Muscle layer of duodenum (tissue), 2 donors: ENCODE data around the gene RB1.

ENCODE experiments used
- H3K27ac ChIP-seq: one replicate; pipeline ENCODE4 v1.7.0; 2013; ENCODE audit warnings: mild to moderate bottlenecking, low read length
- H3K27me3 ChIP-seq: one replicate; pipeline ENCODE4 v1.7.0; 2013; ENCODE audit warnings: low read depth, mild to moderate bottlenecking, control low read depth, low read length
- H3K36me3 ChIP-seq, 2 donors: one replicate each; pipeline ENCODE4 v1.7.0; 2013; ENCODE audit warnings: low read length in 2 of 2, control low read depth in 1 of 2, mild to moderate bottlenecking in 1 of 2; ENCODE audit not compliant: insufficient read depth in 2 of 2, control insufficient read depth in 1 of 2
- H3K4me1 ChIP-seq, 2 donors: one replicate each; pipeline ENCODE4 v1.7.0; 2013; ENCODE audit warnings: low read length in 2 of 2, mild to moderate bottlenecking in 2 of 2, control low read depth in 1 of 2, moderate library complexity in 1 of 2; ENCODE audit not compliant: insufficient read depth in 2 of 2, control insufficient read depth in 1 of 2
- H3K4me3 ChIP-seq, 2 donors: one replicate each; pipeline ENCODE4 v1.7.0; 2013; ENCODE audit warnings: low read length in 2 of 2, low read depth in 1 of 2, mild to moderate bottlenecking in 1 of 2
- H3K9me3 ChIP-seq, 2 donors: one replicate each; pipeline ENCODE4 v1.7.0; 2013; ENCODE audit warnings: low read length in 2 of 2, control low read depth in 1 of 2, mild to moderate bottlenecking in 1 of 2; ENCODE audit not compliant: control insufficient read depth in 1 of 2
- donor health status: healthy.

RB1 gene

GRCh38 chr13:48511621-48512230 is 208.2 kb downstream of the RB1 start:
- H3K27ac ChIP-seq = no peak overlapping the region
- no peaks in the 10 kb centered on the region for H3K9me3 ChIP-seq
- no peak overlapping the region for H3K4me3 ChIP-seq
- H3K27me3 ChIP-seq = no peaks in the 10 kb centered on the region
- H3K36me3 ChIP-seq = peaks cover 3 to 24% of the 10 kb centered on the region in 2 donors
- peaks cover 0 to 4% of the 10 kb centered on the region in 2 donors for H3K4me1 ChIP-seq

- peaks cover 0 to 4% of the 10 kb centered on the region in 2 donors for H3K4me1 ChIP-seq
- peaks cover 3 to 15% of the 10 kb centered on the region in 2 donors for H3K36me3 ChIP-seq
- H3K27ac ChIP-seq = no peak overlapping the region
- no peak overlapping the region for H3K4me3 ChIP-seq
- no peaks in the 10 kb centered on the region for H3K9me3 ChIP-seq
- H3K27me3 ChIP-seq = no peaks in the 10 kb centered on the region
These were observed 211.2 kb downstream of the RB1 start for GRCh38 chr13:48514793-48515192.

- Histone ChIP-seq H3K36me3 (peaks cover 0 to 12% of the 10 kb centered on the region in 2 donors), H3K9me3 (no peaks in the 10 kb centered on the region), H3K27me3 (no peaks in the 10 kb centered on the region), H3K27ac (no peak overlapping the region), H3K4me1 (peaks cover 0 to 4% of the 10 kb centered on the region in 2 donors), H3K4me3 (no peak overlapping the region)
These were observed 212.2 kb downstream of the RB1 start for GRCh38 chr13:48515732-48516131.

GRCh38 chr13:48518083-48518482 is 214.5 kb downstream of the RB1 start:
- peaks cover 0 to 7% of the 10 kb centered on the region in 2 donors for H3K36me3 ChIP-seq
- H3K4me1 ChIP-seq = peaks cover 0 to 4% of the 10 kb centered on the region in 2 donors
- no peak overlapping the region for H3K27ac ChIP-seq
- no peaks in the 10 kb centered on the region for H3K27me3 ChIP-seq
- no peak overlapping the region for H3K4me3 ChIP-seq
- no peaks in the 10 kb centered on the region for H3K9me3 ChIP-seq

GRCh38 chr13:48526286-48526685 is 222.7 kb downstream of the RB1 start:
- Histone ChIP-seq H3K27me3 (no peaks in the 10 kb centered on the region), H3K36me3 (no peaks in the 10 kb centered on the region), H3K9me3 (no peaks in the 10 kb centered on the region), H3K27ac (no peak overlapping the region), H3K4me3 (no peak overlapping the region), H3K4me1 (peaks cover 0 to under 1% of the 10 kb centered on the region in 2 donors)

- Histone ChIP-seq H3K36me3 (no peaks in the 10 kb centered on the region), H3K27ac (no peak overlapping the region), H3K9me3 (no peaks in the 10 kb centered on the region), H3K4me3 (no peak overlapping the region), H3K4me1 (peaks cover 0 to 6% of the 10 kb centered on the region in 2 donors), H3K27me3 (no peaks in the 10 kb centered on the region)
These were observed 224.4 kb downstream of the RB1 start for GRCh38 chr13:48527955-48528354.

GRCh38 chr13:48528720-48529119 is 225.2 kb downstream of the RB1 start:
- no peaks in the 10 kb centered on the region for H3K27me3 ChIP-seq
- H3K36me3 ChIP-seq = no peaks in the 10 kb centered on the region
- H3K27ac ChIP-seq = no peak overlapping the region
- H3K4me1 ChIP-seq = peaks cover 5 to 6% of the 10 kb centered on the region in 2 donors
- no peak overlapping the region for H3K4me3 ChIP-seq
- no peaks in the 10 kb centered on the region for H3K9me3 ChIP-seq

- Histone ChIP-seq H3K9me3 (no peaks in the 10 kb centered on the region), H3K27me3 (no peaks in the 10 kb centered on the region), H3K27ac (peak overlapping the region; percentile 99), H3K36me3 (no peaks in the 10 kb centered on the region), H3K4me1 (peaks cover 5 to 6% of the 10 kb centered on the region in 2 donors), H3K4me3 (no peak overlapping the region)
These were observed 227.3 kb downstream of the RB1 start for GRCh38 chr13:48530833-48531232.
